Activated naive CD4-positive, alpha-beta T cell (primary cell): ENCODE results near the gene SLC25A13.
"Not testable (repeated sequence)": the region's sequence is repeated elsewhere in the genome, so short reads cannot be mapped to it uniquely, and the experiment has no call there.

Source experiments
- DNase-seq, 4 experiments: peaks; one replicate each; lab custom pipeline; 2025; lab: John Stamatoyannopoulos, UW

SLC25A13 gene

GRCh38 chr7:96321658-96322372 is at the start of gene SLC25A13:
Gene SLC25A13 (minus strand): TSS chr7:96322098. CDS start chr7:96321956, 142 bp downstream.
- DNase-seq = peak; percentile 36 to 67 (median 60)

- DNase-seq = not testable (repeated sequence)
Observed at GRCh38 chr7:96365916-96366315, 44.0 kb upstream of the SLC25A13 start.

- no peak for DNase-seq
Observed at GRCh38 chr7:96361116-96361857, 39.4 kb upstream of the SLC25A13 start.

GRCh38 chr7:96359876-96360275 is 38.0 kb upstream of the SLC25A13 start:
- DNase-seq = no peak

- DNase-seq = not testable (repeated sequence)
Observed at GRCh38 chr7:96358236-96358971, 36.5 kb upstream of the SLC25A13 start.

GRCh38 chr7:96355990-96356506 is 34.1 kb upstream of the SLC25A13 start:
- no peak for DNase-seq

GRCh38 chr7:96354881-96355280 is 33.0 kb upstream of the SLC25A13 start:
- DNase-seq = no peak

- DNase-seq = no peak
Observed at GRCh38 chr7:96349572-96349971, 27.7 kb upstream of the SLC25A13 start.

- DNase-seq = no peak
Observed at GRCh38 chr7:96347471-96347870, 25.6 kb upstream of the SLC25A13 start.

GRCh38 chr7:96346293-96346953 is 24.5 kb upstream of the SLC25A13 start:
- no peak for DNase-seq

- no peak for DNase-seq
Observed at GRCh38 chr7:96344236-96344635, 22.3 kb upstream of the SLC25A13 start.

GRCh38 chr7:96342049-96342448 is 20.2 kb upstream of the SLC25A13 start:
- DNase-seq = no peak

- no peak for DNase-seq
Observed at GRCh38 chr7:96337519-96337918, 15.6 kb upstream of the SLC25A13 start.

- DNase-seq = no peak
Observed at GRCh38 chr7:96332325-96332724, 10.4 kb upstream of the SLC25A13 start.

GRCh38 chr7:96331775-96332174 is 9.9 kb upstream of the SLC25A13 start:
- DNase-seq = no peak

GRCh38 chr7:96331233-96331632 is 9.3 kb upstream of the SLC25A13 start:
- DNase-seq = no peak

GRCh38 chr7:96330193-96330592 is 8.3 kb upstream of the SLC25A13 start:
- DNase-seq = no peak

GRCh38 chr7:96329241-96329640 is 7.3 kb upstream of the SLC25A13 start:
- no peak for DNase-seq

GRCh38 chr7:96328016-96328415 is 6.1 kb upstream of the SLC25A13 start:
- no peak for DNase-seq

- DNase-seq = no peak
Observed at GRCh38 chr7:96327429-96327828, 5.5 kb upstream of the SLC25A13 start.

- not testable (repeated sequence) for DNase-seq
Observed at GRCh38 chr7:96326752-96327151, 4.9 kb upstream of the SLC25A13 start.
